ENCODE results near the gene SUPT4H1. TPM values are rescaled to one million over a fixed set of nuclear protein-coding genes. Genes with fewer than 3 reads are reported as not detected.

Gene SUPT4H1
- total and polyA plus RNA-seq, 2 donors (not counting 1 experiment from before 2014, with no cell fraction given), result 30.2 to 60.1 TPM

GRCh38 chr17:58360296-58361063 is 8.5 kb upstream of the SUPT4H1 start:
- H3K9me3 Mint-ChIP-seq (ENCODE audit: insufficient read depth), result no peaks in the 10 kb centered on the region
- H3K27ac Mint-ChIP-seq, result no peak overlapping the region

More at GRCh38 chr17:58360296-58361063, 8.5 kb upstream of the SUPT4H1 start:
- Mint-ChIP-seq H3K27me3 (no peaks in the 10 kb centered on the region), H3K4me1 (no peaks in the 10 kb centered on the region), H3K4me3 (no peak overlapping the region)
- H3K27me3 ChIP-seq (replicated peaks in 1 of 4; ENCODE audit: control extremely low read depth in 1 of 4, control insufficient read depth in 3 of 4, insufficient read depth in 4 of 4, low read length in 3 of 4), result no peaks in the 10 kb centered on the region
- no peak for ATAC-seq (ENCODE audit: low read depth)
- DNase-seq, result no peak
- TF ChIP-seq EZH2 (IDR thresholded peaks at IDR 0.05; ENCODE audit: borderline replicate concordance, insufficient read depth, low read depth, low read length, poor library complexity, severe bottlenecking), result no peak
- TF ChIP-seq CTCF (IDR thresholded peaks at IDR 0.05), result no peak
- H3K4me2 ChIP-seq (replicated peaks; ENCODE audit: low read depth, low read length, poor library complexity, severe bottlenecking), result no peak overlapping the region
- H3K4me3 ChIP-seq (ENCODE audit: control extremely low read depth in 1 of 5, extremely low read depth in 1 of 5, insufficient read depth in 1 of 5, low read depth in 2 of 5, low read length in 4 of 5), result no peak overlapping the region
- ChIA-PET CTCF (interaction anchor here (1.9 kb wide), 1 partner anchor 43 kb away, joined by 8 read pairs; no protein-coding TSS in a partner anchor), POLR2A (interaction anchor here (0.6 to 0.9 kb wide), 2 partner anchors 9 to 99 kb away, joined by 8 to 11 read pairs; partner anchors contain the start of gene SUPT4H1)
- intact Hi-C loops (cut with micrococcal nuclease), result no loop called here
- whole genome bisulfite sequencing (ENCODE audit: insufficient coverage), result 89% methylated on average over 4 of the region's 5 CpGs
- H3K36me3 ChIP-seq (replicated peaks in 1 of 2; ENCODE audit: control extremely low read depth in 1 of 2, control insufficient read depth in 1 of 2, extremely low read depth in 1 of 2, insufficient read depth in 2 of 2, low read length in 1 of 2), result peaks cover 0 to 3% of the 10 kb centered on the region in 2 experiments
- peaks cover 7% of the 10 kb centered on the region for H3K79me2 ChIP-seq (ENCODE audit: control insufficient read depth, insufficient read depth, low read length)
- no peak overlapping the region for H3K9ac ChIP-seq (ENCODE audit: low read length)
- H3K4me1 ChIP-seq (ENCODE audit: control insufficient read depth in 2 of 2, insufficient read depth in 2 of 2, low read length in 2 of 2), result no peaks in the 10 kb centered on the region
- H2AFZ ChIP-seq (ENCODE audit: insufficient read depth, low read depth, low read length, poor library complexity, severe bottlenecking), result no peak overlapping the region
- H4K20me1 ChIP-seq (ENCODE audit: control insufficient read depth, insufficient read depth, low read length, poor library complexity, severe bottlenecking), result no peaks in the 10 kb centered on the region
- no peak overlapping the region for H3K27ac ChIP-seq (ENCODE audit: low read length in 2 of 2)
- no peaks in the 10 kb centered on the region for H3K9me3 ChIP-seq (ENCODE audit: control extremely low read depth in 1 of 3, control insufficient read depth in 2 of 3, insufficient read depth in 1 of 3, low read length in 2 of 3)
